ENCODE results near the gene ZBTB20. TPM values are rescaled to one million over a fixed set of nuclear protein-coding genes. Genes with fewer than 3 reads are reported as not detected.

Gene ZBTB20
- total RNA-seq, 1 experiment from 2014 or later = 26.5 TPM

DNA sequence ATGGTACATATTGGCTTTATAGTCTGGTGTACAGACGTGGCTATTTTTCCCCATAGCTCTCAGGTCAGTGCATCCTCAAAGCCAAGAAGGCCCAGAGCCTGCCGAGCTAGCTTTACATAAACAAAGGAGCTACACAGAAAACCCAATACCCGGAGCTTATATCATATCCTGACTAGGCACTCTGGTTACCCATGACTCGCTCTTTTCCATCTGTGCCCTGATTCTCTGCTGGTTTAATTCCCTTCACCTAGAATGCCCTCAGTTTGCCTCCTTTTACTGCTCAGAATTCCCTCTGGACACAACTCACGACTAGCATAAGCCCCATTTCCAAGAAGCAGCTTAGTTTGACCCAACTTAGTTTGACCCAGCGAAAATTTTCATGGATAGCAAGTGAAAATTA, 742.5 kb downstream of the ZBTB20 start:
- H3K4me1 ChIP-seq (replicated peaks; ENCODE audit: insufficient read depth) = no peaks in the 10 kb centered on the region
- no peaks in the 10 kb centered on the region for H3F3A ChIP-seq (ENCODE audit: insufficient read depth, low read depth)
- H3K79me2 ChIP-seq (ENCODE audit: low read depth) = no peaks in the 10 kb centered on the region
- intact Hi-C loops (cut with micrococcal nuclease; ENCODE audit: unreplicated experiment) = no loop called here
- H3K27me3 ChIP-seq (ENCODE audit: insufficient read depth, low read depth) = no peaks in the 10 kb centered on the region
- no peak overlapping the region for H3K4me3 ChIP-seq
- H3K4me2 ChIP-seq = no peak overlapping the region
- H3K27ac ChIP-seq = no peak overlapping the region
- TF ChIP-seq EZH2 (IDR thresholded peaks at IDR 0.05; ENCODE audit: low read depth) (no peak), CTCF (conservative IDR thresholded peaks at IDR 0.05) (no peak)
- DNase-seq = no peak
- H3K9me3 ChIP-seq (ENCODE audit: insufficient read depth, low read depth) = no peaks in the 10 kb centered on the region
- no peaks in the 10 kb centered on the region; the same call in 1 of the 2 replicates for H4K20me1 ChIP-seq (ENCODE audit: insufficient read depth)
- no peaks in the 10 kb centered on the region for H3K9me2 ChIP-seq (ENCODE audit: insufficient read depth)
- POLR2A ChIA-PET (ENCODE audit: unreplicated experiment) = interaction anchor here (0.7 kb wide), 1 partner anchor 19 kb away, joined by 3 read pairs; no protein-coding TSS in a partner anchor
- no peak overlapping the region for H2AFZ ChIP-seq
- BruUV-seq (replicated peaks) = no TSS peak
- CTCF ChIA-PET = interaction anchor here (0.7 kb wide), 2 partner anchors 263 to 764 kb away, joined by 3 to 5 read pairs; no protein-coding TSS in a partner anchor
- H3K36me3 ChIP-seq (ENCODE audit: low read depth) = no peaks in the 10 kb centered on the region

GRCh38 chr3:114402838-114403237, 744.2 kb downstream of the ZBTB20 start:
- no peaks in the 10 kb centered on the region for H3K9me2 ChIP-seq (ENCODE audit: insufficient read depth)
- TF ChIP-seq EZH2 (IDR thresholded peaks at IDR 0.05; ENCODE audit: low read depth) (no peak), CTCF (conservative IDR thresholded peaks at IDR 0.05) (no peak)
- H3K9me3 ChIP-seq (ENCODE audit: insufficient read depth, low read depth) = no peaks in the 10 kb centered on the region
- H3K4me2 ChIP-seq = no peak overlapping the region
- H3F3A ChIP-seq (ENCODE audit: insufficient read depth, low read depth) = no peaks in the 10 kb centered on the region
- H3K36me3 ChIP-seq (ENCODE audit: low read depth) = no peaks in the 10 kb centered on the region
- ChIA-PET POLR2A (ENCODE audit: unreplicated experiment) (interaction anchor here (0.5 kb wide), 1 partner anchor 234 kb away, joined by 7 read pairs; no protein-coding TSS in a partner anchor), CTCF (no interaction called here)
- H3K79me2 ChIP-seq (ENCODE audit: low read depth) = no peaks in the 10 kb centered on the region
- no peak overlapping the region for H2AFZ ChIP-seq
- no peak overlapping the region for H3K27ac ChIP-seq
- H3K27me3 ChIP-seq (ENCODE audit: insufficient read depth, low read depth) = no peaks in the 10 kb centered on the region
- intact Hi-C loops (cut with micrococcal nuclease; ENCODE audit: unreplicated experiment) = no loop called here
- no peak overlapping the region for H3K4me3 ChIP-seq
- BruUV-seq (replicated peaks) = no TSS peak
- DNase-seq = no peak
- H4K20me1 ChIP-seq (ENCODE audit: insufficient read depth) = no peaks in the 10 kb centered on the region; the same call in 1 of the 2 replicates
- H3K4me1 ChIP-seq (replicated peaks; ENCODE audit: insufficient read depth) = no peaks in the 10 kb centered on the region

GRCh38 chr3:114401346-114401745, 745.7 kb downstream of the ZBTB20 start:
- DNase-seq = no peak
- H3K4me1 ChIP-seq (replicated peaks; ENCODE audit: insufficient read depth) = no peaks in the 10 kb centered on the region
- no peak for TF ChIP-seq CTCF (conservative IDR thresholded peaks at IDR 0.05)
- no peak for TF ChIP-seq EZH2 (IDR thresholded peaks at IDR 0.05; ENCODE audit: low read depth)
- CTCF ChIA-PET = no interaction called here
- no peaks in the 10 kb centered on the region for H3K79me2 ChIP-seq (ENCODE audit: low read depth)
- no TSS peak for BruUV-seq (replicated peaks)
- H2AFZ ChIP-seq = no peak overlapping the region
- intact Hi-C loops (cut with micrococcal nuclease; ENCODE audit: unreplicated experiment) = no loop called here
- H3K27me3 ChIP-seq (ENCODE audit: insufficient read depth, low read depth) = no peaks in the 10 kb centered on the region
- H3K4me2 ChIP-seq = no peak overlapping the region
- H3F3A ChIP-seq (ENCODE audit: insufficient read depth, low read depth) = no peaks in the 10 kb centered on the region
- H3K36me3 ChIP-seq (ENCODE audit: low read depth) = no peaks in the 10 kb centered on the region
- no peaks in the 10 kb centered on the region for H3K9me3 ChIP-seq (ENCODE audit: insufficient read depth, low read depth)
- no peak overlapping the region for H3K27ac ChIP-seq
- POLR2A ChIA-PET (ENCODE audit: unreplicated experiment) = no interaction called here
- H3K9me2 ChIP-seq (ENCODE audit: insufficient read depth) = no peaks in the 10 kb centered on the region
- no peaks in the 10 kb centered on the region; the same call in 1 of the 2 replicates for H4K20me1 ChIP-seq (ENCODE audit: insufficient read depth)
- no peak overlapping the region for H3K4me3 ChIP-seq

Data from PC-9 (cell line).